ENCODE results near the gene SMAD2.

The SMAD2 gene

GRCh38 chr18:47881752-47882455, 48.6 kb downstream of the SMAD2 start:
- POLR2A ChIA-PET = no interaction called here
- no peak for TF ChIP-seq CTCF (IDR thresholded peaks at IDR 0.05; ENCODE audit: control extremely low read depth, extremely low read depth, low read depth, missing control alignments)
- CTCF ChIA-PET = no interaction called here
- DNase-seq (ENCODE audit: extremely low spot score) = no peak

DNA sequence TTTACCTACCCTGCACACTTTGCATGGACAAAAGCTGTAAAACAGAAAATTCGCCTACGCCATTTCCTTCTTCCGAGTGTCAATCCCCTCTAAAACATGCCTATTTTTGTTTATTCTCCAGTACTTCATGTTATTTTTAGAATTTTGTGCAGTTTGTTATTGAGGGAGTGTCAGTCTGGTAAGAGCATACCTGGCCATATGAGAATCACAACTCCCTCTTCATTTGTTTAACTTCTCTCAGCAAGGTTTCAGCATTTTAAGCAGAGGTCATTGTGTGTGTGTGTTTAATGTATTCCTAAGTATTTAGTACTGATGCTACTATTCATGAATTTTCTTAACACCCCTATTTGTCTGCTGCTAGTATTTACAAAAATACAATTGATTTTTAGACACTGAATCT, 49.4 kb downstream of the SMAD2 start:
- POLR2A ChIA-PET = no interaction called here
- DNase-seq (ENCODE audit: extremely low spot score) = no peak
- CTCF ChIA-PET = no interaction called here
- no peak for TF ChIP-seq CTCF (IDR thresholded peaks at IDR 0.05; ENCODE audit: control extremely low read depth, extremely low read depth, low read depth, missing control alignments)

GRCh38 chr18:47877892-47878291, 52.6 kb downstream of the SMAD2 start:
- POLR2A ChIA-PET = no interaction called here
- no peak for TF ChIP-seq CTCF (IDR thresholded peaks at IDR 0.05; ENCODE audit: control extremely low read depth, extremely low read depth, low read depth, missing control alignments)
- CTCF ChIA-PET = interaction anchor here (0.9 to 3.3 kb wide), 5 partner anchors 10 to 44 kb away, joined by 3 to 13 read pairs (median 5); no protein-coding TSS in a partner anchor
- no peak for DNase-seq (ENCODE audit: extremely low spot score)

DNA sequence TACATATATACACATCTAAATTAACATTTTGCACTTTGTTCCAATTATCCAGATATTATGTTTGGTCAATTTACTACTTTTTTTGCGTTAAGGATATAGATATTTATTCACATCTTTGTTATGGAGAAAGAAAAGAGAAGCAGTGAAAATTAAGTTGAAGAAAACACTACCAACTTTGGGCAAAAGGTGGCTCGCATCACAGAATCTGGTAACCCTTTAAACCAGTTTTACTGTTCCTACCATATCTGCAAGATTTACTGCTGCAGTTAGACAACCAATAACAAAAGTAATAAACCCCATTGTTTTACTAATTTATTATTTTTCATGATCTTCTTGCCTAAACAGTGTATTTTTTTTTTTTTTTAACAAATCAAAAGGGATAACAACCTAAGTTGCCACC, 53.6 kb downstream of the SMAD2 start:
- no peak for DNase-seq (ENCODE audit: extremely low spot score)
- ChIA-PET CTCF (no interaction called here), POLR2A (no interaction called here)
- no peak for TF ChIP-seq CTCF (IDR thresholded peaks at IDR 0.05; ENCODE audit: control extremely low read depth, extremely low read depth, low read depth, missing control alignments)

DNA sequence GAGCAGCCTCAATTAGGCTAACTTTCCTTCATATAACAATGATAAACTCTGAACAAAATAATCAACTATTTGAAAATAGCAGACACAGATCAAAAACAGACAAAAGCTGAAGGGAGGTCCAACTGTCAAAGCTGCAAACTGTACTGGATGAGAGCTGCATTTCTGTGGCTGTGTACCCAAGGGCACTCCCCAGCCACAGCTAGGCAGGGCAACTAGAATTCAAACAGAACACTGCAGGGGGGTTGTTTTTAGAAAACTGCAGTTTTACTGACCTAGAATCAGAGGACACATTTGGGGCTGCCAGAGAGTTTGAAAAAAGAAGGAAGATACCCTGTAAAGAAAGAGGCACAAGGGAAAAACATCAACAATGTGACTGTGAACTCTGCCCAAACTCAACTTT, 56.8 kb downstream of the SMAD2 start:
- ChIA-PET POLR2A (no interaction called here), CTCF (interaction anchor here (1.2 kb wide), 1 partner anchor 17 kb away, joined by 3 read pairs; no protein-coding TSS in a partner anchor)

GRCh38 chr18:47872426-47872825, 58.0 kb downstream of the SMAD2 start:
- no peak for DNase-seq (ENCODE audit: extremely low spot score)
- ChIA-PET CTCF (no interaction called here), POLR2A (no interaction called here)
- no peak for TF ChIP-seq CTCF (IDR thresholded peaks at IDR 0.05; ENCODE audit: control extremely low read depth, extremely low read depth, low read depth, missing control alignments)

More for the DNA sequence above, 56.8 kb downstream of the SMAD2 start:
- no peak for TF ChIP-seq CTCF (IDR thresholded peaks at IDR 0.05; ENCODE audit: control extremely low read depth, extremely low read depth, low read depth, missing control alignments)
- no peak for DNase-seq (ENCODE audit: extremely low spot score)

All from GM10248 (cell line).